Smooth muscle cell (in vitro differentiated cells): ENCODE data around the gene PLEKHO1. TPM values are rescaled to one million over a fixed set of nuclear protein-coding genes. Genes with fewer than 3 reads are reported as not detected.
A peak's percentile ranks its signal among the peaks of the same experiment; 100 is the strongest.
"Not testable (repeated sequence)": the region's sequence is repeated elsewhere in the genome, so short reads cannot be mapped to it uniquely, and the experiment has no call there.

Source experiments
- DNase-seq: peaks from one replicate; lab custom pipeline; 2025; ENCODE audit not compliant: unreplicated experiment; lab: John Stamatoyannopoulos, UW
- H2AFZ ChIP-seq: fragments of 200-600 bp; sonication (generic); 2 replicates; pipeline ENCODE4 v1.6.0; 2016; ENCODE audit warnings: antibody characterized with exemption, low read depth, mild to moderate bottlenecking
- H3F3A ChIP-seq: fragments of 200-600 bp; sonication (generic); 2 replicates; pipeline ENCODE4 v1.6.0; 2017; ENCODE audit warnings: antibody characterized with exemption, low read depth
- H3K27ac ChIP-seq: fragments of 200-600 bp; sonication (generic); 2 replicates; pipeline ENCODE4 v1.5.1; 2016; ENCODE audit warnings: low read depth, mild to moderate bottlenecking
- H3K27me3 ChIP-seq: fragments of 200-600 bp; sonication (generic); 2 replicates; pipeline ENCODE4 v1.6.1; 2016; ENCODE audit warnings: low read depth, mild to moderate bottlenecking
- H3K36me3 ChIP-seq: fragments of 200-600 bp; sonication (generic); 2 replicates; pipeline ENCODE4 v1.5.1; 2016; ENCODE audit warnings: low read depth
- H3K4me1 ChIP-seq: fragments of 200-600 bp; sonication (generic); 2 replicates; pipeline ENCODE4 v1.5.1; 2016; ENCODE audit warnings: low read depth
- H3K4me2 ChIP-seq: fragments of 200-600 bp; sonication (generic); 2 replicates; pipeline ENCODE4 v1.6.0; 2016; ENCODE audit warnings: mild to moderate bottlenecking
- H3K4me3 ChIP-seq: fragments of 200-600 bp; sonication (generic); 2 replicates; pipeline ENCODE4 v1.5.1; 2016; ENCODE audit warnings: mild to moderate bottlenecking
- H3K79me2 ChIP-seq: fragments of 200-600 bp; sonication (generic); 2 replicates; pipeline ENCODE4 v1.6.0; 2016; ENCODE audit warnings: low read depth, mild to moderate bottlenecking
- H3K9ac ChIP-seq: fragments of 200-600 bp; sonication (generic); 2 replicates; pipeline ENCODE4 v1.6.0; 2016; ENCODE audit warnings: low read depth
- H3K9me3 ChIP-seq: fragments of 200-600 bp; sonication (generic); replicated peaks from 2 replicates; pipeline ENCODE4 v1.5.1; 2016; ENCODE audit warnings: low read depth
- H4K20me1 ChIP-seq: fragments of 200-600 bp; sonication (generic); 2 replicates; pipeline ENCODE4 v1.6.0; 2016; ENCODE audit warnings: low read depth
- CTCF ChIP-seq: fragments of 200-600 bp; sonication (generic); IDR thresholded peaks from 2 replicates; pipeline ENCODE4 v1.5.1; 2017; ENCODE audit warnings: borderline replicate concordance, mild to moderate bottlenecking, antibody characterized with exemption; ENCODE audit not compliant: insufficient read depth, poor library complexity, severe bottlenecking
- WGBS: methylation state at CpG from one replicate; pipeline ENCODE4 v1.1.7; 2016; ENCODE audit warnings: low lambda C conversion rate; 5-methylcytosine and 5-hydroxymethylcytosine counted together
- polyA plus RNA-seq: library from polyadenylated mRNA; unstranded; fragments of >200 nt; fragmentation: Nextera tagmentation; extraction: Ambion mirVana; gene quantifications from 2 replicates; pipeline ENCODE4 v1.2.1, GENCODE V29; 2016
- total RNA-seq: library from RNA; depleted of rRNA; stranded (reverse); fragments of >200 nt; gene quantifications from 2 replicates; pipeline ENCODE4 v1.2.3, GENCODE V29; 2014

Gene PLEKHO1
- total and polyA plus RNA-seq, 2 experiments from 2014 or later: 48.5 to 75.5 TPM

- no peaks in the 10 kb centered on the region for H4K20me1 ChIP-seq
- H3K4me1 ChIP-seq: no peaks in the 10 kb centered on the region
- H3F3A ChIP-seq: peaks cover 5% of the 10 kb centered on the region
- no peaks in the 10 kb centered on the region for H3K27me3 ChIP-seq
- TF ChIP-seq CTCF: no peak
- H3K4me3 ChIP-seq: no peak overlapping the region
- WGBS: 51% methylated on average over 4 of the region's 4 CpGs
- no peak overlapping the region for H2AFZ ChIP-seq
- H3K27ac ChIP-seq: peak overlapping the region; percentile 90
- H3K79me2 ChIP-seq: no peaks in the 10 kb centered on the region
- peak overlapping the region; percentile 31 for H3K4me2 ChIP-seq
- no peak for DNase-seq
- peak overlapping the region; percentile 54 for H3K9ac ChIP-seq
- no peaks in the 10 kb centered on the region for H3K36me3 ChIP-seq
- no peaks in the 10 kb centered on the region for H3K9me3 ChIP-seq
Observed at GRCh38 chr1:150194381-150195031, 44.8 kb downstream of the PLEKHO1 start.

- Histone ChIP-seq H3K4me3 (no peak overlapping the region), H3F3A (peaks cover 5% of the 10 kb centered on the region), H3K4me1 (no peaks in the 10 kb centered on the region), H4K20me1 (no peaks in the 10 kb centered on the region), H3K27ac (no peak overlapping the region), H3K4me2 (no peak overlapping the region), H3K36me3 (no peaks in the 10 kb centered on the region), H3K9me3 (no peaks in the 10 kb centered on the region), H3K79me2 (no peaks in the 10 kb centered on the region), H3K9ac (no peak overlapping the region), H3K27me3 (no peaks in the 10 kb centered on the region), H2AFZ (no peak overlapping the region)
- no peak for DNase-seq
- TF ChIP-seq CTCF: no peak
- WGBS: 89% methylated on average over 1 of the region's 1 CpG
Observed at GRCh38 chr1:150196417-150196816, 46.7 kb downstream of the PLEKHO1 start.

GRCh38 chr1:150207281-150207971, 57.7 kb downstream of the PLEKHO1 start:
- Histone ChIP-seq H3K4me1 (no peaks in the 10 kb centered on the region), H3K79me2 (no peaks in the 10 kb centered on the region), H3F3A (no peaks in the 10 kb centered on the region), H3K27me3 (no peaks in the 10 kb centered on the region), H3K4me3 (no peak overlapping the region), H3K27ac (no peak overlapping the region), H3K9ac (no peak overlapping the region), H3K36me3 (no peaks in the 10 kb centered on the region), H3K9me3 (no peaks in the 10 kb centered on the region), H2AFZ (no peak overlapping the region), H4K20me1 (no peaks in the 10 kb centered on the region), H3K4me2 (no peak overlapping the region)
- TF ChIP-seq CTCF: no peak
- WGBS: 95% methylated on average over 7 of the region's 7 CpGs
- no peak for DNase-seq

GRCh38 chr1:150208460-150208859, 58.7 kb downstream of the PLEKHO1 start:
- not testable (repeated sequence) for H3F3A ChIP-seq, H4K20me1 ChIP-seq, H3K9me3 ChIP-seq, H3K79me2 ChIP-seq, H2AFZ ChIP-seq, H3K4me3 ChIP-seq, H3K4me2 ChIP-seq, H3K9ac ChIP-seq, DNase-seq, H3K36me3 ChIP-seq, H3K27me3 ChIP-seq, H3K27ac ChIP-seq, H3K4me1 ChIP-seq
- 96% methylated on average over 6 of the region's 6 CpGs for WGBS

Other genes starting within 250 kb of the PLEKHO1 start
- gene SV2A, start 232.1 kb upstream of the PLEKHO1 start, total RNA-seq: 9.8 and 14.6 TPM in 2 replicates
- 10.5 and 14.0 TPM in 2 replicates for gene SV2A, start 232.1 kb upstream of the PLEKHO1 start, polyA plus RNA-seq
- gene SF3B4, start 222.1 kb upstream of the PLEKHO1 start, total RNA-seq: 27.3 and 32.8 TPM in 2 replicates
- 72.9 and 75.3 TPM in 2 replicates for gene SF3B4, start 222.1 kb upstream of the PLEKHO1 start, polyA plus RNA-seq
- 19.4 and 23.5 TPM in 2 replicates for gene MTMR11, start 213.0 kb upstream of the PLEKHO1 start, total RNA-seq
- gene MTMR11, start 213.0 kb upstream of the PLEKHO1 start, polyA plus RNA-seq: 17.2 and 18.2 TPM in 2 replicates
- gene OTUD7B, start 139.2 kb upstream of the PLEKHO1 start, total RNA-seq: 10.8 and 16.1 TPM in 2 replicates
- 1.9 and 2.7 TPM in 2 replicates for gene OTUD7B, start 139.2 kb upstream of the PLEKHO1 start, polyA plus RNA-seq
- gene VPS45, start 82.1 kb upstream of the PLEKHO1 start, total RNA-seq: 44.7 and 49.6 TPM in 2 replicates
- 28.6 and 30.2 TPM in 2 replicates for gene VPS45, start 82.1 kb upstream of the PLEKHO1 start, polyA plus RNA-seq
- 36.5 and 42.4 TPM in 2 replicates for gene ANP32E, start 86.2 kb downstream of the PLEKHO1 start, total RNA-seq
- gene ANP32E, start 86.2 kb downstream of the PLEKHO1 start, polyA plus RNA-seq: 25.0 and 34.1 TPM in 2 replicates
- 0.22 TPM in 1 of 2 replicates, not detected in the other for gene CA14, start 107.9 kb downstream of the PLEKHO1 start, total RNA-seq
- 0.59 and 0.91 TPM in 2 replicates for gene CA14, start 107.9 kb downstream of the PLEKHO1 start, polyA plus RNA-seq
- 74.8 and 86.8 TPM in 2 replicates for gene APH1A, start 119.1 kb downstream of the PLEKHO1 start, total RNA-seq
- 43.4 and 44.5 TPM in 2 replicates for gene APH1A, start 119.1 kb downstream of the PLEKHO1 start, polyA plus RNA-seq
- gene C1orf54, start 122.9 kb downstream of the PLEKHO1 start, total RNA-seq: 5.1 and 6.4 TPM in 2 replicates
- 5.4 and 7.9 TPM in 2 replicates for gene C1orf54, start 122.9 kb downstream of the PLEKHO1 start, polyA plus RNA-seq
- 8.4 and 13.1 TPM in 2 replicates for gene CIART, start 132.6 kb downstream of the PLEKHO1 start, total RNA-seq
- 7.2 and 15.2 TPM in 2 replicates for gene CIART, start 132.6 kb downstream of the PLEKHO1 start, polyA plus RNA-seq
- gene MRPS21, start 143.9 kb downstream of the PLEKHO1 start, total RNA-seq: 53.8 and 54.4 TPM in 2 replicates
- gene MRPS21, start 143.9 kb downstream of the PLEKHO1 start, polyA plus RNA-seq: 83.4 and 85.9 TPM in 2 replicates
- gene PRPF3, start 171.6 kb downstream of the PLEKHO1 start, total RNA-seq: 34.6 and 41.8 TPM in 2 replicates
- gene PRPF3, start 171.6 kb downstream of the PLEKHO1 start, polyA plus RNA-seq: 26.6 and 33.9 TPM in 2 replicates
- 15.4 and 17.1 TPM in 2 replicates for gene RPRD2, start 214.2 kb downstream of the PLEKHO1 start, total RNA-seq
- gene RPRD2, start 214.2 kb downstream of the PLEKHO1 start, polyA plus RNA-seq: 14.2 and 15.8 TPM in 2 replicates